Common myeloid progenitor, CD34-positive (primary cell): ENCODE measurements around the gene TACC2.

Experiments
- CTCF ChIA-PET: fragments of 350-600 bp; sonication (Branson Sonifier 250); formaldehyde crosslinking; loops from one replicate; lab custom pipeline; 2021; ENCODE audit warnings: antibody characterized with exemption; lab: Charles Lee
- POLR2A ChIA-PET: fragments of 350-600 bp; sonication (Branson Sonifier 250); formaldehyde crosslinking; loops from one replicate; lab custom pipeline; 2021; ENCODE audit warnings: antibody characterized with exemption; lab: Charles Lee
- DNase-seq, 3 donors: peaks; one replicate each; pipeline versions ENCODE4 v3.0.0 to v3.0.0-alpha.2; 2013
- H3K27ac ChIP-seq, 2 experiments: 1 replicate in 1 of 2; 2 replicates in 1 of 2; pipeline ENCODE4 v1.7.0; 2013; ENCODE audit warnings: inconsistent platforms in 2 of 2, low read length in 2 of 2, mild to moderate bottlenecking in 2 of 2, low read depth in 1 of 2, moderate library complexity in 1 of 2; ENCODE audit not compliant: severe bottlenecking in 2 of 2, insufficient read depth in 1 of 2, poor library complexity in 1 of 2
- H3K27me3 ChIP-seq, 5 experiments: replicated peaks in 2 of 5; 1 replicate in 3 of 5; 2 replicates in 2 of 5; pipeline versions ENCODE4 v1.6.1 to v1.7.0; 2013; ENCODE audit warnings: low read length in 4 of 5, mild to moderate bottlenecking in 2 of 5, moderate library complexity in 2 of 5, inconsistent platforms in 1 of 5; ENCODE audit not compliant: insufficient read depth in 5 of 5, control insufficient read depth in 4 of 5
- H3K36me3 ChIP-seq, 4 experiments: 1 replicate in 2 of 4; 2 replicates in 2 of 4; pipeline versions ENCODE4 v1.6.1 to v1.7.0; 2013; ENCODE audit warnings: low read length in 3 of 4, control low read depth in 1 of 4, mild to moderate bottlenecking in 1 of 4; ENCODE audit not compliant: control insufficient read depth in 4 of 4, insufficient read depth in 4 of 4
- H3K4me1 ChIP-seq, 4 experiments: 1 replicate in 3 of 4; 2 replicates in 1 of 4; pipeline versions ENCODE4 v1.6.1 to v1.7.1; 2013; ENCODE audit warnings: low read length in 3 of 4, mild to moderate bottlenecking in 3 of 4, control low read depth in 1 of 4, inconsistent platforms in 1 of 4, moderate library complexity in 1 of 4; ENCODE audit not compliant: control insufficient read depth in 4 of 4, insufficient read depth in 4 of 4; ENCODE audit errors: control extremely low read depth in 1 of 4
- H3K4me3 ChIP-seq, 7 experiments: 1 replicate in 4 of 7; 2 replicates in 3 of 7; pipeline versions ENCODE4 v1.5.1 to v1.7.0; 2013; ENCODE audit warnings: mild to moderate bottlenecking in 7 of 7, low read length in 6 of 7, moderate library complexity in 6 of 7, inconsistent platforms in 2 of 7, low read depth in 2 of 7, control low read depth in 1 of 7; ENCODE audit not compliant: insufficient read depth in 4 of 7, control insufficient read depth in 1 of 7; ENCODE audit errors: extremely low read depth in 1 of 7
- H3K9me3 ChIP-seq, 5 experiments: 1 replicate in 4 of 5; 2 replicates in 1 of 5; pipeline versions ENCODE4 v1.6.1 to v1.7.1; 2013; ENCODE audit warnings: low read length in 4 of 5, mild to moderate bottlenecking in 2 of 5, inconsistent platforms in 1 of 5, low read depth in 1 of 5, moderate library complexity in 1 of 5; ENCODE audit not compliant: control insufficient read depth in 4 of 5, insufficient read depth in 2 of 5; ENCODE audit errors: control extremely low read depth in 1 of 5
- WGBS: methylation state at CpG from one replicate; pipeline ENCODE4 v1.1.5; 2013; ENCODE audit not compliant: insufficient coverage; 5-methylcytosine and 5-hydroxymethylcytosine counted together

Gene TACC2

DNA sequence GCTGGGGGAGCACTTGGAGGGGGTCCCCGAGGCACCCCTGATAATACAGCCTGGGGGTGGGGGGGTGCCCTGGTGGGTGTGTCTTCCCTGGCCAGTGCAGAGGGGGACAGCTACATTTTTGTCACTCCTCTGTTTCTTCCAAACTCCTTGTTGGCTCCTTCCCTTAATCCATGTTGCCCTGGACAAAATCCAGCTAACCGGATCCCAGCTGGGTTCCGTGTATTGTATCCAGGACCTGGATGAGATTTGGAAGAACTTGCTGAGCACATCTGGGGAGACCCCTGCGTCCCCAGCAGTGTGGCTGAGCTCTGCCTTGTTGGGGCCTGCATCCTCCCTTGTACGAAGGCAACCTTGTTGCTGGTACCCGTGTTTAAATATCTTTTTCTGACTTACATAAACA is 195.3 kb downstream of the TACC2 start:
- DNase-seq: no peak
- Histone ChIP-seq H3K27ac (no peak overlapping the region), H3K27me3 (peaks cover 0 to 22% (median 0%) of the 10 kb centered on the region in 5 experiments), H3K4me3 (no peak overlapping the region), H3K36me3 (no peaks in the 10 kb centered on the region), H3K9me3 (no peaks in the 10 kb centered on the region), H3K4me1 (no peaks in the 10 kb centered on the region)
- ChIA-PET CTCF (interaction anchor here (1.5 kb wide), 1 partner anchor 13 kb away, joined by 3 read pairs; no protein-coding TSS in a partner anchor), POLR2A (interaction anchor here (0.6 kb wide), 1 partner anchor 461 kb away, joined by 3 read pairs; no protein-coding TSS in a partner anchor)
- 90% methylated on average over 4 of the region's 6 CpGs for WGBS

DNA sequence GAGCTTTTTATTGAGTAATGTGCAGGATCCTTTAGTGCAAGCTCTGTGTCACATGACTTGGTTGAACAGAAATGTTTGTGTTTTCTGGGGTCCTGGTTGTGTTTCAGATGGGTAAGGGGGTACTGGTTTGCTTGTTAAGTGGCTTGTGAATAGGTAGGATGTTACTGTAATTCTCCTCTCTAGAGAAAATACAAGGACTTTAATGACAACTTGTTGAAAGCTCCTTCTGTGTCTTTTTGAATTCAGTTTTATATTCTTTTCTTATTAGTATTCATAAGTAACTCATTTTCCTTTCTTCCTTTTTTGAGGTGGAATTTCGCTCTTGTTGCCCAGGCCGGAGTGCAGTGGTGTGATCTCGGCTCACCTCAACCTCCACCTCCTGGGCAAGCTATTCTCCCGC is 196.7 kb downstream of the TACC2 start:
- Histone ChIP-seq H3K4me3 (no peak overlapping the region), H3K27ac (no peak overlapping the region), H3K27me3 (peaks cover 0 to 18% (median 2%) of the 10 kb centered on the region in 5 experiments), H3K36me3 (no peaks in the 10 kb centered on the region), H3K9me3 (no peaks in the 10 kb centered on the region), H3K4me1 (no peaks in the 10 kb centered on the region)
- ChIA-PET CTCF (interaction anchor here (0.6 kb wide), 1 partner anchor 507 kb away, joined by 3 read pairs; no protein-coding TSS in a partner anchor), POLR2A (no interaction called here)
- DNase-seq: no peak
- WGBS: no CpG with 5 or more reads among the region's 4 CpGs

DNA sequence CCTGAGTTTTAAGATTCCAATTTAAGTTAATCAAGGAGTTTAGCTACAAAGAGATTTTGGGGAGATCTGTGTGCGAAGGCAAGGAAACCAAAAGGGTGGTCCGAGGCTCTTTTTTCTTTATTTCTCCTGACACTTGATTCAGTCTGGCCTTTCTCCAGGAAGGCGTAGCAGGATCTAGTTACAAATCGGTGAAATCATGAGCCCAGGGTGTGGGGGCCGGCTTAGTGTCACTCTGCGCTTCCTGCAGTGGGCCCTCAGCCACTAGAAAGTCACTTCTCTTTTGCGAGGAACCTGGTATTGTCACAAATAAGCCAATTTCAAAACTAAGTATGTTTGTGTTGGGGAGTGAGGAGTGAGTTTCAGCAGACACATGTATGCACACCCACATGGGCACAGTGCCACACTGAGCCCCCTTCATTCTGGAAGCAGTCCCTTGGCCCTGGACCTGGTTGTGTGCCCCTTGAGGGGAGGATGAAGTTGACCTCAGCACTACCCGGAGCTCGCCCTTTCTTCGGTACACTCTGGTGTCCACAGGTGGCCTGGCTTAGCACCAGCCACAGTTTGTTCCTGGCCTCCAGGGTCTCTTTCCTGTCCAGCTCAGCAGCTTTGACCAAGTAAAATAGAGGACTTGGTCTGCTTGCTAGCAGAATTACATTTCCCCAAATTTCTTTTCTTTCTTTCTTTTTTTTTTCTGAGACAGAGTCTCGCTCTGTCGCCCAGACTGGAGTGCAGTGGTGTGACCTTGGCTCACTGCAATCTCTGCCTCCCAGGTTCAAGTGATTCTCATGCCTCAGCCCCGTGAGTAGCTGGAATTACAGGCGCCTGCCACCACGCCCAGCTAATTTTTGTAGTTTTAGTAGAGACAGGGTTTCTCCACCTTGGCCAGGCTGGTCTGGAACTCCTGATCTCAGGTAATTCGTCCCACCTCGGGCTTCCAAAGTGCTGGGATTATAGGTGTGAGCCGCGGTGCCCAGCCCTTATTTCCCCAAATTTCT is 198.2 kb downstream of the TACC2 start:
- 77% methylated on average over 17 of the region's 19 CpGs for WGBS

DNA sequence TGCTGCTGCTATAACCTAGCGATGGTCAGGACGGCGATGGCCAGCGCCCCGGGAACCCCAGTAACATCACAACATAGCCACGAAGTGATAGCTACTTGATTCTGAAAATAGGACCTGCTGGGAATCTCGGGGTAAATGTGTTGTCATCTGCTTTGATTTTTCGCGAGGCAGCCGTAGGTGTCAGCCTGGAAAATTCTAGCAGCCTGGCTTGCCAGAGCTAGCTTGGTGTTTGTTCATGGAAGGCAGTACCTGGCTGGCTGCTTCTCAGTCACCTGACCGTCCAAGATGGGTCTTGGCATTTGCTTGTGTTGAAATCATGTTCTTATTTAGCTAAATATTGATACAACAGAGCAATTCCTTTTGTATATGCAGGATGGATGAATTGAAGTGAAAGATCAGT is 199.7 kb downstream of the TACC2 start:
- ChIA-PET POLR2A (no interaction called here), CTCF (no interaction called here)
- H3K9me3 ChIP-seq: no peaks in the 10 kb centered on the region
- H3K4me3 ChIP-seq: no peak overlapping the region
- no peak overlapping the region for H3K27ac ChIP-seq
- H3K4me1 ChIP-seq: no peaks in the 10 kb centered on the region
- 96% methylated on average over 5 of the region's 11 CpGs for WGBS
- peaks cover 0 to 6% (median 0%) of the 10 kb centered on the region in 5 experiments for H3K27me3 ChIP-seq
- no peaks in the 10 kb centered on the region for H3K36me3 ChIP-seq
- no peak for DNase-seq

More for the DNA sequence above, 198.2 kb downstream of the TACC2 start:
- Histone ChIP-seq H3K4me3 (no peak overlapping the region), H3K4me1 (no peaks in the 10 kb centered on the region), H3K9me3 (no peaks in the 10 kb centered on the region), H3K36me3 (no peaks in the 10 kb centered on the region), H3K27ac (no peak overlapping the region), H3K27me3 (peaks cover 0 to 11% (median 2%) of the 10 kb centered on the region in 5 experiments)
- ChIA-PET POLR2A (no interaction called here), CTCF (interaction anchor here (0.6 kb wide), 1 partner anchor 252 kb away, joined by 4 read pairs; no protein-coding TSS in a partner anchor)
- DNase-seq: no peak

DNA sequence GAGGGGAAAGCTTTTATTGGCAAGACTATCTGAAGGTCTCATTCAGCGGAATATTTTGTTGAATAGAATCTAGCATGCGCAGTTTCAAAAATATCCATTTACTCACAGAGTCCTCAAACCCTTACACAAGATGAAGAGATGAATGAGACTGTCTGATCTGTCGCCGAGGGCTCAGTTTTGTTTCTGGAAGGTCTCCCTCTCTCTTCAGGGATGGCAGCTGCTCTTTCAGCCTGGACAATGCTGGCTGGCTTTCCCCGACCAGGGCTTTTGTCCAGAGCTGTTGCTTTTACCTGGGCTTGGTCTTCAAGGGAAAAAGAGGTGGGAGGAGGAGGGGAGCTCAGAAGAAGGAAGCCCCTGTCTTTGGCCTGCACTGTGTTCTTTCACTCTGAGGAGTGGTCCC is 200.2 kb downstream of the TACC2 start:
- 100% methylated on average over 2 of the region's 5 CpGs for WGBS
- no peak for DNase-seq
- Histone ChIP-seq H3K27ac (no peak overlapping the region), H3K9me3 (no peaks in the 10 kb centered on the region), H3K36me3 (no peaks in the 10 kb centered on the region), H3K27me3 (peaks cover 0 to 3% (median 0%) of the 10 kb centered on the region in 5 experiments), H3K4me1 (no peaks in the 10 kb centered on the region), H3K4me3 (no peak overlapping the region)
- CTCF ChIA-PET: no interaction called here
- POLR2A ChIA-PET: no interaction called here

DNA sequence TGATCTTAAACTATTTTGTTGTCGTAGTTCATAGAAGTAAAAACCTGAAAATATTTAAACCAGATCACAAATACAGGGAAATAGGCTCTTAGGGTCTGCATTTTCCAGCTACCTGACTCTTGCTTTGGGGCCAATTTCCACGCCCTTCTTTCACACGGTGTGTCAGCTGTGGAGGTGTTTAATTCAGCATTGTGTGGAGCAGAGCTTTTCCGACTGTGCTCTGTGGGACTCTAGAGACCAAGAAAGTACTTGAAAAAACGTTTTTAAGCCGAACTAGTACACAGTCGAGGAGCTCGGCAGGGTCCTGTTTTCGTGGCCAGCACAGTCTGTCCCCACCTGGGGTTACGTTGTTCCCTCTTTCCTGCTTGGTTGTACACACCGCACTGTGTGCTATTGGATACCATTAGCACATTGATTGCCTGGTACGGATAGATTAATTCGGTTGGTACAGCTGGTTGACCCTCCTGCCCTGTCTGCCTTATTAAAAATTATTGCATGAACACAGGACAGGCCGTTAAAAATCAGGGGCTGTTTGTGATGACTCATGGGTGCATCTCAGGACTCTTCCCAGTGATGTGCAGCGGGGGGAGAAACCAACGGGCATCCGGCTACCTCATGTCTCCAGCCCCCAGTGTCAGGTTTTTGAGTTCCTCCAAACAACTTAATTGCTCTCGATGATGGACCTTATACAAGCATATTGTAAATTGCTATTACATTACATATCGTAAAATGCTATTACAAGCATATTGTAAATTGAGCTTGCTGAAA is 201.4 kb downstream of the TACC2 start:
- POLR2A ChIA-PET: no interaction called here
- Histone ChIP-seq H3K36me3 (no peaks in the 10 kb centered on the region), H3K4me3 (no peak overlapping the region), H3K4me1 (no peaks in the 10 kb centered on the region), H3K27me3 (peaks cover 0 to 3% (median 0%) of the 10 kb centered on the region in 5 experiments), H3K9me3 (no peaks in the 10 kb centered on the region), H3K27ac (no peak overlapping the region)
- CTCF ChIA-PET: interaction anchor here (0.7 kb wide), 1 partner anchor 43 kb away, joined by 3 read pairs; no protein-coding TSS in a partner anchor
- 85% methylated on average over 12 of the region's 19 CpGs for WGBS
- no peak for DNase-seq
